ENCODE results near the gene KLK1. TPM values are rescaled to one million over a fixed set of nuclear protein-coding genes. Genes with fewer than 3 reads are reported as not detected.

KLK1 gene
- polyA plus RNA-seq, 3 donors, result 0.66 to 0.72 TPM; not detected in 1

DNA sequence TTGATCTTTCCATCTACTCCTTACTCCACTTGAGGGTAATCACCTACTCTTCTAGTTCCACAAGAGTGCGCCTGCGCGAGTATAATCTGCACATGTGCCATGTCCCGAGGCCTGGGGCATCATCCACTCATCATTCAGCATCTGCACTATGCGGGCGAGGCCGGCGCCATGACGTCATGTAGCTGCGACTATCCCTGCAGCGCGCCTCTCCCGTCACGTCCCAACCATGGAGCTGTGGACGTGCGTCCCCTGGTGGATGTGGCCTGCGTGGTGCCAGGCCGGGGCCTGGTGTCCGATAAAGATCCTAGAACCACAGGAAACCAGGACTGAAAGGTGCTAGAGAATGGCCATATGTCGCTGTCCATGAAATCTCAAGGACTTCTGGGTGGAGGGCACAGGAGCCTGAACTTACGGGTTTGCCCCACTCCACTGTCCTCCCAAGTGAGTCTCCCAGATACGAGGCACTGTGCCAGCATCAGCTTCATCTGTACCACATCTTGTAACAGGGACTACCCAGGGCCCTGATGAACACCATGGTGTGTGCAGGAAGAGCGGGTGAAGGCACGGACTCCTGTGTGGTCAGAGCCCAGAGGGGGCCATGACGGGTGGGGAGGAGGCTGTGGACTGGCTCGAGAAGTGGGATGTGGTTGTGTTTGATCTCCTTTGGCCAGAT lies 47.0 kb upstream of the KLK1 start:
- H3K27ac Mint-ChIP-seq, result no peak overlapping the region
- H3K79me2 ChIP-seq (ENCODE audit: insufficient read depth, low read length), result no peaks in the 10 kb centered on the region
- intact Hi-C loops (cut with micrococcal nuclease), result no loop called here
- H2AFZ ChIP-seq (ENCODE audit: insufficient read depth, low read depth, low read length, poor library complexity, severe bottlenecking), result no peak overlapping the region
- H3K4me3 ChIP-seq (replicated peaks in 1 of 3; ENCODE audit: low read depth in 2 of 3, low read length in 3 of 3), result no peak overlapping the region
- H3K4me2 ChIP-seq (replicated peaks; ENCODE audit: extremely low read depth, low read length, poor library complexity, severe bottlenecking), result no peak overlapping the region
- no peaks in the 10 kb centered on the region for H3K4me1 ChIP-seq (ENCODE audit: control insufficient read depth in 1 of 2, insufficient read depth in 2 of 2, low read length in 2 of 2)
- H3K9me3 Mint-ChIP-seq, result peaks cover 0 to 2% (median 0%) of the 10 kb centered on the region in 7 donors
- H3K36me3 ChIP-seq (replicated peaks in 1 of 2; ENCODE audit: control insufficient read depth in 1 of 2, insufficient read depth in 2 of 2, low read length in 2 of 2), result no peaks in the 10 kb centered on the region
- H4K20me1 ChIP-seq (ENCODE audit: insufficient read depth, low read length), result no peaks in the 10 kb centered on the region
- H3K27me3 Mint-ChIP-seq (ENCODE audit: low read depth in 3 of 3), result peaks cover 7 to 13% (median 11%) of the 10 kb centered on the region in 3 donors
- no peaks in the 10 kb centered on the region for H3K4me1 Mint-ChIP-seq
- no peaks in the 10 kb centered on the region for H3K36me3 Mint-ChIP-seq
- H3K4me3 Mint-ChIP-seq, result peak overlapping the region in 1 of 2 donors; percentile 56
- no peak for DNase-seq
- WGBS (ENCODE audit: insufficient coverage), result 53% methylated on average over 24 of the region's 26 CpGs
- no peak overlapping the region for H3K27ac ChIP-seq (ENCODE audit: low read depth in 1 of 2, low read length in 2 of 2)
- no peaks in the 10 kb centered on the region for H3K9me3 ChIP-seq (replicated peaks in 1 of 2; ENCODE audit: control insufficient read depth in 1 of 2, insufficient read depth in 1 of 2, low read length in 2 of 2)
- H3K9ac ChIP-seq (ENCODE audit: insufficient read depth, low read length, poor library complexity, severe bottlenecking), result no peak overlapping the region
- peaks cover 3 to 7% of the 10 kb centered on the region in 2 donors for H3K27me3 ChIP-seq (ENCODE audit: control insufficient read depth in 2 of 2, insufficient read depth in 2 of 2, low read length in 2 of 2)
- TF ChIP-seq, protein P1, sequence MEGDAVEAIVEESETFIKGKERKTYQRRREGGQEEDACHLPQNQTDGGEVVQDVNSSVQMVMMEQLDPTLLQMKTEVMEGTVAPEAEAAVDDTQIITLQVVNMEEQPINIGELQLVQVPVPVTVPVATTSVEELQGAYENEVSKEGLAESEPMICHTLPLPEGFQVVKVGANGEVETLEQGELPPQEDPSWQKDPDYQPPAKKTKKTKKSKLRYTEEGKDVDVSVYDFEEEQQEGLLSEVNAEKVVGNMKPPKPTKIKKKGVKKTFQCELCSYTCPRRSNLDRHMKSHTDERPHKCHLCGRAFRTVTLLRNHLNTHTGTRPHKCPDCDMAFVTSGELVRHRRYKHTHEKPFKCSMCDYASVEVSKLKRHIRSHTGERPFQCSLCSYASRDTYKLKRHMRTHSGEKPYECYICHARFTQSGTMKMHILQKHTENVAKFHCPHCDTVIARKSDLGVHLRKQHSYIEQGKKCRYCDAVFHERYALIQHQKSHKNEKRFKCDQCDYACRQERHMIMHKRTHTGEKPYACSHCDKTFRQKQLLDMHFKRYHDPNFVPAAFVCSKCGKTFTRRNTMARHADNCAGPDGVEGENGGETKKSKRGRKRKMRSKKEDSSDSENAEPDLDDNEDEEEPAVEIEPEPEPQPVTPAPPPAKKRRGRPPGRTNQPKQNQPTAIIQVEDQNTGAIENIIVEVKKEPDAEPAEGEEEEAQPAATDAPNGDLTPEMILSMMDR (IDR thresholded peaks at IDR 0.05), result no peak

DNA sequence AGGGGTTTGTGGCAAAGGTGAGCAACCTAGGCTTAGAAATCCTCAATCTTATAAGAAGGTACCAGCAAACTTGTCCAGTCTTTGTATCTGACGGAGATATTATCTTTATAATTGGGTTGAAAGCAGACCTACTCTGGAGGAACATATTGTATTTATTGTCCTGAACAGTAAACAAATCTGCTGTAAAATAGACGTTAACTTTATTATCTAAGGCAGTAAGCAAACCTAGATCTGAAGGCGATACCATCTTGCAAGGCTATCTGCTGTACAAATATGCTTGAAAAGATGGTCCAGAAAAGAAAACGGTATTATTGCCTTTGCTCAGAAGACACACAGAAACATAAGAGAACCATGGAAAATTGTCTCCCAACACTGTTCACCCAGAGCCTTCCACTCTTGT lies 45.9 kb upstream of the KLK1 start:
- Histone ChIP-seq H3K79me2 (ENCODE audit: insufficient read depth, low read length) (no peaks in the 10 kb centered on the region), H3K27me3 (ENCODE audit: control insufficient read depth in 2 of 2, insufficient read depth in 2 of 2, low read length in 2 of 2) (peaks cover 3 to 7% of the 10 kb centered on the region in 2 donors), H3K4me3 (replicated peaks in 1 of 3; ENCODE audit: low read depth in 2 of 3, low read length in 3 of 3) (no peak overlapping the region), H3K9ac (ENCODE audit: insufficient read depth, low read length, poor library complexity, severe bottlenecking) (no peak overlapping the region), H2AFZ (ENCODE audit: insufficient read depth, low read depth, low read length, poor library complexity, severe bottlenecking) (no peak overlapping the region), H3K4me1 (ENCODE audit: control insufficient read depth in 1 of 2, insufficient read depth in 2 of 2, low read length in 2 of 2) (no peaks in the 10 kb centered on the region), H3K27ac (ENCODE audit: low read depth in 1 of 2, low read length in 2 of 2) (no peak overlapping the region), H3K36me3 (replicated peaks in 1 of 2; ENCODE audit: control insufficient read depth in 1 of 2, insufficient read depth in 2 of 2, low read length in 2 of 2) (no peaks in the 10 kb centered on the region), H3K9me3 (replicated peaks in 1 of 2; ENCODE audit: control insufficient read depth in 1 of 2, insufficient read depth in 1 of 2, low read length in 2 of 2) (no peaks in the 10 kb centered on the region), H4K20me1 (ENCODE audit: insufficient read depth, low read length) (no peaks in the 10 kb centered on the region), H3K4me2 (replicated peaks; ENCODE audit: extremely low read depth, low read length, poor library complexity, severe bottlenecking) (no peak overlapping the region)
- WGBS (ENCODE audit: insufficient coverage), result 96% methylated on average over 3 of the region's 4 CpGs
- Mint-ChIP-seq H3K27me3 (ENCODE audit: low read depth in 3 of 3) (peaks cover 13 to 16% (median 15%) of the 10 kb centered on the region in 3 donors), H3K27ac (no peak overlapping the region), H3K36me3 (no peaks in the 10 kb centered on the region), H3K4me3 (no peak overlapping the region), H3K9me3 (peaks cover 0 to 2% (median 0%) of the 10 kb centered on the region in 7 donors), H3K4me1 (no peaks in the 10 kb centered on the region)
- no peak for DNase-seq
- intact Hi-C loops (cut with micrococcal nuclease), result no loop called here
- TF ChIP-seq, protein P1 (IDR thresholded peaks at IDR 0.05), result no peak
